Mononuclear cell (primary cell): ENCODE results near the gene PLK2. TPM values are rescaled to one million over a fixed set of nuclear protein-coding genes. Genes with fewer than 3 reads are reported as not detected.

Experiments
- H3K27me3 ChIP-seq: 2 replicates; pipeline ENCODE4 v1.6.0; 2011; ENCODE audit warnings: low read length, control low read depth; ENCODE audit not compliant: insufficient read depth
- H3K4me1 ChIP-seq: 2 replicates; pipeline ENCODE4 v1.5.1; 2011; ENCODE audit warnings: mild to moderate bottlenecking, low read length, control low read depth; ENCODE audit not compliant: insufficient read depth
- H3K4me3 ChIP-seq: 2 replicates; pipeline ENCODE4 v1.5.1; 2011; ENCODE audit warnings: mild to moderate bottlenecking, low read length, moderate library complexity
- H3K9me3 ChIP-seq: 2 replicates; pipeline ENCODE4 v1.5.1; 2011; ENCODE audit warnings: low read depth, mild to moderate bottlenecking, control low read depth, low read length
- total RNA-seq: library from RNA; depleted of rRNA; stranded (reverse); fragments of >200 nt; gene quantifications from one replicate; pipeline ENCODE4 v1.2.3, GENCODE V29; 2012

PLK2 gene
- 43.2 TPM for total RNA-seq

DNA sequence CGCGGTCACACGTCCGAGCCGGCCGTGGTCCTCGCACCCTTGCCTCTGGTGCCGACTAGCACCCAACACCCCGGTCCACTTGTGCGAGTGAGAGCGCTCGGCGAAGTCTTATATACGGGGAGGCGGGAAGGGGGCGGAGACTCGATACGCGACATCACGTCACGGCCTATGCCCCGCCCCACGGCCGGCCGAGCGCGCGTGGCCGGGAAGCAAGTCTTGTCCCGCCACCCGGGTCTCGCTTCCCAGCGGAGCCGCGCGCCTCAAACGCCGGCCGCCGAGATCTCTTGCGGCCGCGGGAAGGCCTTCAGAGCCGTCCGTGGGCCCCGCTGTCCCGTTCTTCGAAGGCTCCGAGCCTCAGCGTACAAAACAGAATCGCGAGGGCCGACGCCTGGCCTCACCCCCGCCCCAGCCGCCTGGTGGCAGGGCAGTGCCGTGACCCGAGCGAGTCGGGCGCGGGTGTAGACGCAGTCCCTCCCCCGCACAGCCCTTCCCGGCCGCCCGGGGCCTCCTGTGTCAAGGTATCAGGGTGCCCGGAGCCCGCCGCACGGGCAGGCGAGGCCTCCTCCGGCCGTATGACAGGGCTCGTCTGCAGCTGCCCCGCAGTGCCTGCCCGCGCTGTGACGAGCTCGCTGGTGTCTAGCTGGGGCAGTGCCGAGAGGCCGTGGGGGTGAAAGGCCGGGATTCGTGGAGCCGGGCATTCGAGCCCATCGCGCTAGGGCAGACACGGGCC lies at the start of gene PLK2:
PLK2 (minus strand) TSS at position 85 of the 730 bp plus-strand sequence. CDS start 127 bp downstream, outside the sequence.
- H3K4me3 ChIP-seq = peak within 1 kb of the TSS; percentile 54
- H3K9me3 ChIP-seq = no peaks in the 10 kb centered on the region
- H3K4me1 ChIP-seq = peaks cover 19% of the 10 kb centered on the region
- peaks cover 17% of the 10 kb centered on the region for H3K27me3 ChIP-seq

DNA sequence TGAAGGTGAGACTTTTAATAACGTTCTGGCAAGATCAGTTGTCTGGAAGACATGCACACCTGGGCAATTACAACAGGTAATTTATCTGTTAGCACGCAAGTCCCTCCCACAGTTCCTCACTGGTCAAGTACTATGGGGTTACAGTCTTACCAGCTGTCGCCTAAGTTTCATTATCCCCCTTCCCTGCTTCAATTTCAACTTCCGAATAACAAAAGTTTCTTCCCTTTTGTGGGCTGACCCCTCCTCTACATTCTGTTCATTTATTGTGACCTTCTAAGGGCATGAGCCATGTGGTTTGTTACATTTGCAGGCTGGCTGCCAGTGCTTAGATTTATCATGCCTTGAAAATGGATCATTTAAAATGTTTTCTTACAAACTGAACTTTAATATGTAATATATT lies 47.8 kb upstream of the PLK2 start:
- Histone ChIP-seq H3K4me1 (peaks cover 55% of the 10 kb centered on the region), H3K9me3 (no peaks in the 10 kb centered on the region), H3K27me3 (no peaks in the 10 kb centered on the region), H3K4me3 (no peak overlapping the region)

DNA sequence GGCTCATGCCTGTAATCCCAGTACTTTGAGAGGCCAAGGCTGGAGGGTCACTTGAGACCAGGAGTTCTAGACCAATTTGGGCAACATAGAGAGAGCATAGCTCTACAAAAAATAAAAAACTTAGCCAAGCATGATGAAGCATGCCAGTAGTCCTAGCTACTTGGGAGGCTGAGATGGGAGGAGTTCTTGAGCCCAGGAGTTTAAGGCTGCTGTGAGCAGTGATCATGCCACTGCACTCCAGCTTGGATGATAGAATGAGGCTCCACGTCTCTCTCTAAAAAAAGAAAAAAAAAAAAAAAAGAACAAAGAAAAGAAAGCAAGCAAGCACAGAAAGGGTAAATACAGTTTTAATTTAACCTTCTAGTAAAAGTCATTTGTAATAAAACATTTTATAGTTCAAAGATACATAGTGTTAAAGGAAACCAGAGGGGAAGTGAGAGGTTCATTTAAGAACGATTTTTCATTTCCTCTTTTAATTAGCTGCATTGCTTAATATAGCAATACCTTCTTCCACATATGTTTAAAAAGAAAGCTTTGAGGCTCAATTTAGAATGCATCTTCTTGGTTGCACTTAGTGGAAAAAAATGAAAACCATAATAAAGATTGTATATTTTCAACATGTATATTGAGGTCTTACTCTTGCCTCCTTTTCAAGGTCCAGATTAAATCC lies 46.2 kb upstream of the PLK2 start:
- H3K4me1 ChIP-seq = peaks cover 65% of the 10 kb centered on the region
- no peaks in the 10 kb centered on the region for H3K9me3 ChIP-seq
- H3K4me3 ChIP-seq = no peak overlapping the region
- H3K27me3 ChIP-seq = no peaks in the 10 kb centered on the region

DNA sequence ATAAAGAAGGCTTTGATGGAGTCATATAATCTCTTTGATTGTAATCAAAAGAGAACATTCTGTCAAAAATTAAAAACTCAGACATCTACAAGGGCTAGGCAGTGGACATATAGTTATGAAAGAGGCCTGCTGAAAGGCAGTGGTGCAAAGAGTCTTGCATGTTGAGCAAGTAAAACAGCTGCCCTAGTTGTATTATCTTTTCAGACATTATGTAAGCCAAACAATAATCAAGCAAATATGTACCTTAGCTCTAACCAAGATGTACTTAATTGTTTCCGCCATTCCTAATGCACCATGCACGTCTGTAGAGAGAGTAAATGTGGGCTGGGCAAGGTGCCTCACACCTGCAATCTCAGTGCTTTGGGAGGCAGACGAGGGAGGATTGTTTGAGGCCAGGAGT lies 45.6 kb upstream of the PLK2 start:
- H3K4me1 ChIP-seq = peaks cover 70% of the 10 kb centered on the region

DNA sequence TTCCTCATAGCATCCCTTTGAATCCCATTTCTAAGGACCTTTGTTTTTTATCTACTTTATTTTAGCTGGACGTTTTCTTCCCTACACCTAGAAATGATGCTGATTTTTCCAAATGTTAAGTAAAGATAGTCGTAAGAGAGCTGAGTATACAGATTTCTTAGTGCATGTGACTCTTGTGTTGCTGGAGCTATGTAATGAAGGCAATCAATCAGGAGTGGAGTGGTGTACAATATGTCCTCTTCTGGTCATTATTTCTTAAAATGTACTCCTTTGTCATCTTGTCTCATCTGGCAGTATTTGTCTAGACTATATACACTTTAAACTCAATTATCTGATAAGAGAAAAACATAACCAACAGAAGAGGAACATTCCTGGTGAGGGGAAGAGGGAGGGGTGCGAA lies 44.9 kb upstream of the PLK2 start:
- Histone ChIP-seq H3K4me3 (no peak overlapping the region), H3K27me3 (no peaks in the 10 kb centered on the region), H3K9me3 (no peaks in the 10 kb centered on the region), H3K4me1 (peaks cover 77% of the 10 kb centered on the region)

More for the DNA sequence above, 45.6 kb upstream of the PLK2 start:
- Histone ChIP-seq H3K27me3 (no peaks in the 10 kb centered on the region), H3K9me3 (no peaks in the 10 kb centered on the region), H3K4me3 (no peak overlapping the region)

DNA sequence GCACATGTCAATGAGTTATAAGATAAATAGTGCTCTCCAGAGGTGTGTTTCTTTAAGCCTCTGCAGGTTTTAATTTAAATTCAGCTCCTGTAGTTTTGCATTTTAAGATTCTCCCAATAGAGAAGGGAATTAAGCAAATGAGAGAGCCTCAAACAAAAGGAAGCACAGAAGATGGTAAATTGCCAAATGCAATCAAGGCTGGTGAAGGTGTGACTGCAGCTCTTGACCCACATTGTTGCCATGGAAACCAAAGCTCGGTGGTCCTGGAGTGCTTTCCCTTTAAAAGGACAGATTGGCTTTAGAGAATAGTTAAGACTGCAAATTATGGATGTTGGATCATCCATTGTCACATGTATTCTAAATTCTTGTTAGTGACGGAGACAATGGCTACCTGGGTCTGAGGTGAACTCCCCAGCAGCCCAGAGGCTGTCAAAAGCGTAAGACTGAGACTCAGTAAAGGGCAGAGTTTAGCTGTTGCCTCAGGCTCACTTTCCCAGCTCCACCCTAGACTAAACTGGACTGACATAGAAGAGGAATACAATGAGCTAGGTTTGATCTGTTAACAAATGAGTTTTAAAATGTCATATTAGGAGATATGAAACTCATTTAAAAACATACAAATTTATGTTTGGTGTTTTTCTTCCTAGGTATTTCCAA lies 43.6 kb upstream of the PLK2 start:
- H3K27me3 ChIP-seq = no peaks in the 10 kb centered on the region
- peaks cover 88% of the 10 kb centered on the region for H3K4me1 ChIP-seq
- no peak overlapping the region for H3K4me3 ChIP-seq
- H3K9me3 ChIP-seq = no peaks in the 10 kb centered on the region

DNA sequence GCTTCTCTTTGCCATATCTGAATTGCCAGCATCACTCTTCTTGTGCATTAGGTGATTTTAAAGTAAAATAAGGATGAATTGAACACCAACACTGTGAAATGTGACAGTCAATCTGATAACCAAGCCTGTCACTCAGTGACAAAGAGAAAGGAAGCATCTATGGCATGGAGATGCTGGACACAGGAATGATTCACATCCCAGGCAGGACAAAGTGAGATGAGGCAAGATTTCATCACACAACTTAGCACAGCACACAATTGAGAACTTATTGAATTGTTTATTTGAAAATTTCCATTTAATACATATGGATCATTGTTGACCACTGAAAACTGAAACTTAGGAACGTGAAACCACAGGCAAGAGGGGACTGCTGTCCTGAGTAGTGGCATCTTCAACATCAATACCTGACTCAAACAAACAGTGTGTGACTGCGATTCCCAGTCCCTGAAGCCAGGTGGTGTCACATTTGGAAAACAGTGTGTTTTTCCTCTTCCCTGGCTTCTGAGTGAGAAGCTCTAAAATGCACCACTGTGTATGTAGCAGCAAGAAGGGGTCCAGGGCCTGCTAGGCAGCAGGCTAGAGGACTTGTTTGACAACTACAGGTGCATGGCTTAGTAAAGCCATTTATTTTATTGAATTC lies 42.0 kb upstream of the PLK2 start:
- H3K9me3 ChIP-seq = no peaks in the 10 kb centered on the region
- H3K27me3 ChIP-seq = no peaks in the 10 kb centered on the region
- H3K4me3 ChIP-seq = no peak overlapping the region
- peaks cover 91% of the 10 kb centered on the region for H3K4me1 ChIP-seq

DNA sequence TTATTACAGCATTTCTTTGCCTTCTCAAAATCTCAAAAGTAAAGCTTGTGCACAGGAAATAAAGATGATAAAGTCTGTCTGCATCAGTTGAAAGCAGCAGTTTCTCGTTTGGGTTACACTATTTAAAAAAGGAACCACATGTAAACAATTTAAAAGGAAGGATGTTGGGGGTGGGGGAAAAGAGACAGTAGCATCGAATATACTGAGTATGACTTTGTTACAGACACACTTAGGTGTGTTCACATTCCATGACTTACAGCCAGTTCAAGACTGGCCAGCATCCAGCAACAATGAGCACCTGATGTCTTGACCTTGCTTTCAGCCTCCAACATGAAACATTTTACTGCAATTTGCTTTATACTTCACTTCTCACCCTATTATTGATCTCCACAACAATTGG lies 40.1 kb upstream of the PLK2 start:
- H3K4me3 ChIP-seq = no peak overlapping the region
- H3K9me3 ChIP-seq = no peaks in the 10 kb centered on the region
- H3K4me1 ChIP-seq = peaks cover 79% of the 10 kb centered on the region
- H3K27me3 ChIP-seq = no peaks in the 10 kb centered on the region

DNA sequence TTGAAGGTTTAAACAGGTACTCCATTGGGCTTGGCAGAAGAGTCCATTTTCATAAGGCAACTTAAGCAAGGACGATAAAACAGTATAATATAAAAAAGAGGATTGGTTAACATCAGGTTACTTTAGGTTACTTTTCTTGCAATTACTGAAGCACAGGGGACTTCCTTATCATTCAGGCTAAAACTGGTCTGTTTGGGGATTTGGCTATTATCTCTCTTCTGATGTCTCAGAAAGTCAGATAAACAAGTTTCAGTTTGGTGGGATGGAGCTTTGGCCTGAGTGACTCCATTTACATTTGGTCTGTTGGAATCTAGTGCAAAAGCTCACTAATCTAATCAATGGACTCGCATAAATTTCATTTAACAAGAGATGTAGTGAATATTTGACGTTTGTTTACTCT lies 39.3 kb upstream of the PLK2 start:
- peaks cover 72% of the 10 kb centered on the region for H3K4me1 ChIP-seq
- no peak overlapping the region for H3K4me3 ChIP-seq
- H3K27me3 ChIP-seq = no peaks in the 10 kb centered on the region
- no peaks in the 10 kb centered on the region for H3K9me3 ChIP-seq

DNA sequence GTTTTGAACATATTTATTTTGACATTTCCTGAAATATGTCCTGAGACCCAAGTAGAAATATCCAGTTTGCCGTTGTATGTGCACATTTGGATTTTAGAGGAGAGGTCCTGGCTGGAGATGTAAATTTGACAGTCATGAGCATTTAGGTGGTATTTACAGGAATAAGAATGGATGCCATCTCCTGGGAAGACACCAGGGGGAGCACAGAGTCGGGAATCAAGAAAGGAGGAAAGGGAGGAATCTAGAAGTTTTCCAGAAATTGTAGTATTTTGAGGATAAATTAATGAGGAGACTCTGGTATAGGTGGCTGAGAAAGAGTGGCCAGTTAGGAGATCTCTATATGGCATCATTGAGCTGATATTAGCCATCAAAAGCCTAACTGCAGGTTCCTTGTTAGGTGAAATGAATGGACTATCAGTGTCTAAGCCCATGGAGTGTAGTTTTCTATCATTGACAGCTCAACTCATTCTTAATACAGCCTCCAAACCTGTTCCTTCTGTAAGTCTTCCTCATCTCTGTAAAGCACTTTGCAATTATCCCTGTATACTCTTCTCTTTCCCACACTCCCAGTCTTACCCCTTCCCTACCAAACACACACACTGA lies 38.6 kb upstream of the PLK2 start:
- H3K4me3 ChIP-seq = no peak overlapping the region
- H3K4me1 ChIP-seq = peaks cover 67% of the 10 kb centered on the region

DNA sequence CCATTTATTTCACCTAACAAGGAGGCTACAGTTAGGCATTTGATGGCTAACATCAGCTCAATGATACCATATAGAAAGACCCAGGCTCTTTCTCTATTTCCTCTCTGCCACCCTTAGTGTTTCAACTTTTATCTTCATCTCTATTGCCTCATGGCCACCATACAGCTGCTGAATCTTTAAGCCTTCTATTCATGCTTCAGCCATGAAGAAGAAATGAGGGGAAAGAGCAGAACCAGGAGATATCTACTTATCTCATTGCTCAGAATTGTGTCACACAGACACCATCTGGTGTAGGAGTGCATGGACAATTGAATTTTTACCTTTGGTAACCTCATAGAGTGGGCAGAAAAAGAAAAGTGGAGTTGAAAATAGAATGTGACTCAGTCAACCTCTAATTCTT lies 38.0 kb upstream of the PLK2 start:
- Histone ChIP-seq H3K27me3 (no peaks in the 10 kb centered on the region), H3K4me3 (no peak overlapping the region), H3K9me3 (no peaks in the 10 kb centered on the region), H3K4me1 (peaks cover 62% of the 10 kb centered on the region)

More for the DNA sequence above, 38.6 kb upstream of the PLK2 start:
- H3K27me3 ChIP-seq = no peaks in the 10 kb centered on the region
- H3K9me3 ChIP-seq = no peaks in the 10 kb centered on the region

DNA sequence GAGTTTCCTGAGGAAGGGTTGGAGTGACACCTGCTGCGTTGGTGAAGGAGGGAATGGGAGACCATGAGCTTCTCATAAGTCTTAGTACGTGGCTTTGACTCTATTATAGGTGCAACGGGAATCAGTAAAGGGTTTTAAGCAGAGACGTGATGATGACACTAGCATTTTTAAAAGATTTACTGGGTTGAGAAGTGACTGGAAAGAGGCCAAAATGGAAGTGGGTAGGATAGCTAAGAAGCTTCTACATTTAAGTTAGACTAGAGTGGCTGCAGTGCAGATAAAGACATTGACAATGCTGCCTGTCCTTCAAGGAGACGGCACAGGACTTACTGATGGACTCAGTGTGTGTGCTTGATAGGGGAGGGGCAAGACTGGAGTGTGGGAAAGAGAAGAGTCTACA lies 37.5 kb upstream of the PLK2 start:
- H3K4me3 ChIP-seq = no peak overlapping the region
- H3K27me3 ChIP-seq = no peaks in the 10 kb centered on the region
- peaks cover 57% of the 10 kb centered on the region for H3K4me1 ChIP-seq
- H3K9me3 ChIP-seq = no peaks in the 10 kb centered on the region

DNA sequence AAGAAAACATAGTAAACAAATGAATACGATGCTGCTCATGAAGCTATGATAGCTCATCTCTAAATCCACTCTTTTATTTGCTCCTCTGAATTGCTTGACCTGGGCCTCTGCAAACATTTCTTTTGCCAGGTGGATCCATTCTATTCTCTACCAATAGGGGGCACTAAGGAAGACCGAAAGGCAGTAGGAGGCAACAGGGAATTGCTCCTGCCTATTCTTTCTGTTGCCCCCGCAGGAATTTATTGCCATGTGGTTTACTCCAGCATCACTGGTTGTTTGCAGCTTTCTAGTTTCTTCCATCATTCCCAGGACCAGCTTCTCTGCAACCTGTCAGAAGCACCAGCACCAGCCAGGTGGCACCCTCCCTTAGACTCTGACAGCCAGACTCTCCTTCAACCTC lies 36.6 kb upstream of the PLK2 start:
- Histone ChIP-seq H3K9me3 (no peaks in the 10 kb centered on the region), H3K27me3 (no peaks in the 10 kb centered on the region), H3K4me3 (no peak overlapping the region), H3K4me1 (peaks cover 51% of the 10 kb centered on the region)

DNA sequence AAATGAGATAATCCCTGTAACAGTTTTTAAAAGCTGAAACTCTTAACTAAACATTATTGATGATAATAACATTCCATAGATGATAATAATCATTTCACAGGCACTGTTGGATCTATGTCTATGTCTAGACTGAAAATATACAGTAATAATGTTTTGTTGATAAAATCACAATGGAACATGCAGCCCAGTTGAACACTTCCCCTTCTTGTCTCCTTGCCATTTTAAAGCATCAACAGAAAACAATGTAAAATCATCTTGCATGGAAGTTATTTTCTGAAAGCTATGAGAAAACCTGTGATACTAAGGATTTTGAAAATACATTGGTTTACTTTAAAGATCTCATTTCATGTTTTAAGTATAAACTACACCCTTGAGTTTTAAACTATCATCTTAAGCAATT lies 33.3 kb upstream of the PLK2 start:
- H3K9me3 ChIP-seq = no peaks in the 10 kb centered on the region
- peak overlapping the region; percentile 43 for H3K4me3 ChIP-seq
- H3K4me1 ChIP-seq = peaks cover 36% of the 10 kb centered on the region
- no peaks in the 10 kb centered on the region for H3K27me3 ChIP-seq
